Thyroid gland (tissue), 4 donors: ENCODE measurements around the gene TXNDC9. TPM values are rescaled to one million over a fixed set of nuclear protein-coding genes. Genes with fewer than 3 reads are reported as not detected.

Source experiments
- DNase-seq, 2 donors: peaks; one replicate each; pipeline ENCODE4 v3.0.0-alpha.2; 2019
- H3K27ac ChIP-seq, 3 donors: fragments of 200-600 bp; sonication (generic); 1 replicate in 2 of 3; 2 replicates in 1 of 3; pipeline ENCODE4 v1.5.1; 2016 to 2019; ENCODE audit warnings: mild to moderate bottlenecking in 1 of 3, moderate library complexity in 1 of 3
- H3K27me3 ChIP-seq: fragments of 200-600 bp; sonication (generic); one replicate; pipeline ENCODE4 v1.5.1; 2019
- H3K36me3 ChIP-seq, 2 donors: fragments of 200-600 bp; sonication (generic); one replicate each; pipeline ENCODE4 v1.5.1; 2016 to 2019
- H3K4me1 ChIP-seq, 2 donors: fragments of 200-600 bp; sonication (generic); one replicate each; pipeline ENCODE4 v1.5.1; 2017 to 2019
- H3K4me3 ChIP-seq, 3 donors: fragments of 200-600 bp; sonication (generic); replicated peaks in 1 of 3; 1 replicate in 2 of 3; 2 replicates in 1 of 3; pipeline ENCODE4 v1.5.1; 2016; ENCODE audit warnings: mild to moderate bottlenecking in 1 of 3
- H3K9me3 ChIP-seq: fragments of 200-600 bp; sonication (generic); one replicate; pipeline ENCODE4 v1.5.1; 2017
- CTCF ChIP-seq, 6 experiments: fragments of 200-600 bp in 3 of 6; fragments of 450-650 bp in 3 of 6; sonication (generic) in 3 of 6; IDR thresholded peaks; one replicate each; pipeline ENCODE4 v1.5.1; 2016 to 2019; ENCODE audit warnings: antibody characterized with exemption in 6 of 6, mild to moderate bottlenecking in 2 of 6, inconsistent platforms in 1 of 6, moderate library complexity in 1 of 6
- POLR2A ChIP-seq, 2 donors: fragments of 450-650 bp; IDR thresholded peaks; one replicate each; pipeline ENCODE4 v1.6.1; 2017; ENCODE audit warnings: antibody characterized with exemption in 2 of 2, mild to moderate bottlenecking in 2 of 2, moderate library complexity in 1 of 2
- WGBS, 2 donors: methylation state at CpG; one replicate each; pipeline ENCODE4 v1.1.5; 2017; 5-methylcytosine and 5-hydroxymethylcytosine counted together
- intact Hi-C: fragments of 100-400 bp; cut with DNase I; formaldehyde crosslinking; loops from one replicate; pipeline ENCODE4 v1.15.1; 2023
- total RNA-seq, 4 donors: library from RNA; depleted of rRNA; stranded (reverse); fragments of >200 nt; gene quantifications; one replicate each; pipeline ENCODE4 v1.2.3, GENCODE V29; 2016

TXNDC9 gene
- total RNA-seq: 10 to 100 TPM; 36.7 to 56.0 (median 49.7) TPM

- DNase-seq: peak; percentile 99
- Histone ChIP-seq H3K27me3 (no peaks in the 10 kb centered on the region), H3K4me1 (peaks cover 19 to 22% of the 10 kb centered on the region in 2 donors), H3K9me3 (no peaks in the 10 kb centered on the region), H3K4me3 (peak within 1 kb of the TSS; percentile 79 to 93 (median 89)), H3K27ac (peak within 1 kb of the TSS; percentile 76 to 96 (median 95)), H3K36me3 (peaks cover 15% of the 10 kb centered on the region in 2 donors)
- 0 to 1% methylated on average over 22 to 25 of the region's 60 CpGs for WGBS, 2 donors
- TF ChIP-seq POLR2A (IDR thresholded peaks at IDR 0.05) (peak in 1 of 2 donors; percentile 73), CTCF (IDR thresholded peaks at IDR 0.05) (peak in 1 of 6 experiments; percentile 18)
- intact Hi-C loops: loop anchor here (5.0 to 10.0 kb wide), 2 partner anchors 151 to 156 kb away; partner anchors contain the start of genes MITD1, MRPL30 and REV1
Measured at GRCh38 chr2:99335911-99336803, at the start of gene TXNDC9. Gene TXNDC9, minus strand, starts transcription at chr2:99336333. Its CDS starts 3,123 bp downstream, at chr2:99333210.

GRCh38 chr2:99382143-99382542 lies 46.0 kb upstream of the TXNDC9 start:
- Histone ChIP-seq H3K4me1 (peaks cover 0 to 7% of the 10 kb centered on the region in 2 donors), H3K27me3 (no peaks in the 10 kb centered on the region), H3K4me3 (no peak overlapping the region), H3K36me3 (peaks cover 12% of the 10 kb centered on the region in 2 donors), H3K9me3 (no peaks in the 10 kb centered on the region), H3K27ac (no peak overlapping the region)
- intact Hi-C loops: no loop called here
- 98 to 99% methylated on average over 2 of the region's 2 CpGs for WGBS, 2 donors
- TF ChIP-seq POLR2A (IDR thresholded peaks at IDR 0.05): no peak
- no peak for TF ChIP-seq CTCF (IDR thresholded peaks at IDR 0.05)
- no peak for DNase-seq

DNA sequence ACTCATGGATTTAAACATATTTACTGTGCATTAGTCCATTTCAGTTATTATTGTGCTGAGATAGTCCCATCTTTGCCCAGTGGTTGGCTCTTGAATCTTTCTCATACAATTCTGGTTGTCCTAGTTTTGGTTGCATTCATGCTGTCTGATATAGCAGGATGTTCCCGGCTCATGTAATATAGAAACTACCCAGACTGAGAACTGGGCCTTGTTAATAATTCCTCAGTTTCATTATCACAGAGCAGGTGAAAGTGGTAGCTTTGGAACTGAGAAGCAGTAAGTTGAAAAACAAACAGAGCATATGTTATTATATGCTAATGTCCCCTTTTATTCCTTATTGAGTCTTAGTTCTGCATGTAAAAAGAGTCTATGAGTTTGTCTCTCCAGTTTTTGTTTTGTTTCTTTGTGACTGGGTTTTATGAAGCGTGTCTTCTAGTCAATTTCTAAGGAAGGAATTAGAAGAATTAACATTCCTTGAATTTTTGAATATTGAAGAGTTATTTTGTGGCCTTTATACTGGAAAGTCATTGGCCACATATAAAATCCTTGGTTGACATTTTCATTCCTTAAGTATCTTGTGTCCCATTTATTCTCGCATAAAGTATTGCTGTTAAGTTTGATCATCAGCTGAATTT lies 44.4 kb upstream of the TXNDC9 start:
- no peak for TF ChIP-seq POLR2A (IDR thresholded peaks at IDR 0.05)
- no peak for TF ChIP-seq CTCF (IDR thresholded peaks at IDR 0.05)
- DNase-seq: no peak
- H3K4me1 ChIP-seq: peaks cover 0 to 7% of the 10 kb centered on the region in 2 donors
- H3K27me3 ChIP-seq: no peaks in the 10 kb centered on the region
- no peaks in the 10 kb centered on the region for H3K9me3 ChIP-seq
- H3K36me3 ChIP-seq: peaks cover 15 to 19% of the 10 kb centered on the region in 2 donors
- intact Hi-C loops: no loop called here
- no peak overlapping the region for H3K4me3 ChIP-seq
- H3K27ac ChIP-seq: peak overlapping the region in 2 of 3 donors; percentile 27 to 44
- WGBS, 2 donors: 95 to 97% methylated on average over 3 of the region's 3 CpGs

- intact Hi-C loops: no loop called here
- TF ChIP-seq CTCF (IDR thresholded peaks at IDR 0.05) (no peak), POLR2A (IDR thresholded peaks at IDR 0.05) (no peak)
- Histone ChIP-seq H3K36me3 (peaks cover 11 to 23% of the 10 kb centered on the region in 2 donors), H3K9me3 (no peaks in the 10 kb centered on the region), H3K27me3 (no peaks in the 10 kb centered on the region), H3K4me3 (no peak overlapping the region), H3K4me1 (peaks cover 0 to 7% of the 10 kb centered on the region in 2 donors), H3K27ac (no peak overlapping the region)
- WGBS, 2 donors: 87 to 96% methylated on average over 1 of the region's 1 CpG
- no peak for DNase-seq
Measured at GRCh38 chr2:99377879-99378278, 41.7 kb upstream of the TXNDC9 start.
